Astrocyte (in vitro differentiated cells and primary cell): ENCODE data around the gene CCDC142.

ENCODE experiments used
- CTCF ChIP-seq: IDR thresholded peaks from 2 replicates; pipeline ENCODE4 v1.5.1; 2011; ENCODE audit warnings: low read depth, mild to moderate bottlenecking, inconsistent platforms, low read length, moderate library complexity; ENCODE audit not compliant: insufficient read depth
- EZH2 ChIP-seq: IDR thresholded peaks from 2 replicates; pipeline ENCODE4 v1.6.1; 2012; ENCODE audit warnings: mild to moderate bottlenecking, low read length, inconsistent platforms; ENCODE audit not compliant: insufficient read depth

DNA sequence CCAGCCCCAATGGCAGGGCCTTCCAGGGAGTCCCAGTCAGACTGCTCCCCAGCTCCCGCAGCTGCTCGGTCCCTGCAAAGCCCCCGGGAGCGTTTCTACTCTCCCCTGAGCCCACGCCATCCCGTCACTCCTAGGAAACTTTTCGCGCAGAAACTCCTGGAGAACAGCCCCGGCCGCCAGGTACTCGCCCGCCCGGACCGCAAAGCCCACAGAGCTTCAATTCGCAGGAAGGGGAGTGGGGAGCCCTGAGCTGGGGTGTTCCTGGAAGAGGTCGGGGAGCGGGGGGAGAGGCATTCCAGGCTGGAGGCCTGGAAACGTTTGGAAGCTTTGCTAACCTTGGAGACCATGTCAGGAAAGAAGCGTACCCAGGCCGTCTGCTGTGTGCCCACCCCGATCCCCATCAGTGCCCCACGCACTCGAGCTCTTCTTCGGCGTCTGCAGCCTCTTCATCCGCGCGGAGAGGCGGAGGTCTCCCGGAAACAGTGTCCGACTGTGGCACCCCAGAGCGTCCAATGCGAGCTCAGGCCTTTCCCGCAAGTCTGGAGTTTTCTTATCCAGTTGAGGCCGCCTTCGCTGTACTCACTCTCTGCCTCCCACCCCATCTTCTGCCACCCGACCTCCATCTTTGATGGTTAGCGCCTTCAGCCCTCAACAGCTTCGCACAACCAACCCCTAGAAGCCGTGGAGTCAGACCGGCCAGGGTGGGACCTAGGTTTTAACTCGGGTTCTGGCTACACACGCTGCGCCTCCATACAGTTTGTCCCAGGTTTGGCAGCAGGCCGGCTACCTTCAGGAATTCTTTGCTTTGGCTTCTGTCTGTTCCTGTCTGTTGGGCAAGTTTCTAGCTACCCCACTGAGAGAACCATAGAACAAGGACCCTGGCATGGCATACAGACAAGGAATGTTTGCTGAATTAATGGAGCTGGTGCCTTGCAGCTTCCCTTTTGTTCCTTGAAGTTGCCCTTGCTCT lies 21.0 kb upstream of the CCDC142 start:
- TF ChIP-seq CTCF (no peak), EZH2 (no peak)
